GM12865 (cell line): ENCODE results near the gene MGAT1.
A peak's percentile ranks its signal among the peaks of the same experiment; 100 is the strongest.

ENCODE experiments used
- DNase-seq: peaks from one replicate; pipeline ENCODE4 v3.0.0; 2010; ENCODE audit warnings: low read depth
- H3K4me3 ChIP-seq: 2 replicates; pipeline ENCODE4 v1.5.1; 2011; ENCODE audit warnings: mild to moderate bottlenecking, low read depth, low read length, control low read depth
- TF ChIP-seq, protein P1 (sequence below): IDR thresholded peaks from 2 replicates; pipeline ENCODE4 v1.5.1; 2011; ENCODE audit warnings: low read length, control low read depth, low read depth, inconsistent platforms; ENCODE audit not compliant: insufficient read depth; ENCODE audit errors: missing control alignments

The MGAT1 gene

DNA sequence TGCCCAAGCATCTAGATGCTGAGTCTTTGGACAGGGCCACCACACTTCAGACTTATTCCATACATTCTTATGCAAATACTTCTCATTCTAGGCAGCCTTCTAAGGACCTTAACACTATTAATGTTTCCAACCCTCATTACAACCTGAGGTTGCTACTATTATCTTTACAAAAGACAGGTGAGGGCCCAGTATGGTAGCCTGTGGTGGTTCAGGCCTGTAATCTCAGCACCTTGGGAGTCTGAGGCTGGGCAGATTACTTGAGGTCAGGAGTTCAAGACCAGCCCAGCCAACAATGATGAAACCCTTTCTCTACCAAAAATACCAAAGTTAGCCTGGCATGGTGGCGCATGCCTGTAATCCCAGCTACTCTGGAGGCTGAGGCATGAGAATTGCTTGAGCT is 42.3 kb upstream of the MGAT1 start:
- H3K4me3 ChIP-seq = no peak overlapping the region
- TF ChIP-seq, protein P1, sequence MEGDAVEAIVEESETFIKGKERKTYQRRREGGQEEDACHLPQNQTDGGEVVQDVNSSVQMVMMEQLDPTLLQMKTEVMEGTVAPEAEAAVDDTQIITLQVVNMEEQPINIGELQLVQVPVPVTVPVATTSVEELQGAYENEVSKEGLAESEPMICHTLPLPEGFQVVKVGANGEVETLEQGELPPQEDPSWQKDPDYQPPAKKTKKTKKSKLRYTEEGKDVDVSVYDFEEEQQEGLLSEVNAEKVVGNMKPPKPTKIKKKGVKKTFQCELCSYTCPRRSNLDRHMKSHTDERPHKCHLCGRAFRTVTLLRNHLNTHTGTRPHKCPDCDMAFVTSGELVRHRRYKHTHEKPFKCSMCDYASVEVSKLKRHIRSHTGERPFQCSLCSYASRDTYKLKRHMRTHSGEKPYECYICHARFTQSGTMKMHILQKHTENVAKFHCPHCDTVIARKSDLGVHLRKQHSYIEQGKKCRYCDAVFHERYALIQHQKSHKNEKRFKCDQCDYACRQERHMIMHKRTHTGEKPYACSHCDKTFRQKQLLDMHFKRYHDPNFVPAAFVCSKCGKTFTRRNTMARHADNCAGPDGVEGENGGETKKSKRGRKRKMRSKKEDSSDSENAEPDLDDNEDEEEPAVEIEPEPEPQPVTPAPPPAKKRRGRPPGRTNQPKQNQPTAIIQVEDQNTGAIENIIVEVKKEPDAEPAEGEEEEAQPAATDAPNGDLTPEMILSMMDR = no peak
- DNase-seq = no peak

DNA sequence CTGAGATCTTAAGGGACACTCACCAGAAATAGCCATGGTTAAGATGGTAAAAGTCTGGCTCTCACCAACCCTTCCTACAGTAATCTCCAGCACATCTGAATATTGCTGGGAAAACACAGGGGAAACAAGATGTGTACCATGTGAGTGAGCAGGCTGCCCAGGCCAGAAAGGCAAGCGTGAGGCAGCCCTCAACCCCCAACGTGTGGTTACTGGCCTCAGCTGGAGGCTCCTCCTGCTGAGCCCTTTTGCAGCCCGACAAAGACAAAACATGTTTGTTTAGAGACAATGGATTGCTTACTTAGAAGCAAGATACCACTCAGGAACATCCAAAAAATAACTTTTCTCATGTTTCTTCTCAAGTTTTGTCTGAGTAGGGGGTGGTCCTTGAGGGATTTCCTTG is 41.8 kb upstream of the MGAT1 start:
- TF ChIP-seq, protein P1 = no peak
- H3K4me3 ChIP-seq = no peak overlapping the region
- DNase-seq = no peak

DNA sequence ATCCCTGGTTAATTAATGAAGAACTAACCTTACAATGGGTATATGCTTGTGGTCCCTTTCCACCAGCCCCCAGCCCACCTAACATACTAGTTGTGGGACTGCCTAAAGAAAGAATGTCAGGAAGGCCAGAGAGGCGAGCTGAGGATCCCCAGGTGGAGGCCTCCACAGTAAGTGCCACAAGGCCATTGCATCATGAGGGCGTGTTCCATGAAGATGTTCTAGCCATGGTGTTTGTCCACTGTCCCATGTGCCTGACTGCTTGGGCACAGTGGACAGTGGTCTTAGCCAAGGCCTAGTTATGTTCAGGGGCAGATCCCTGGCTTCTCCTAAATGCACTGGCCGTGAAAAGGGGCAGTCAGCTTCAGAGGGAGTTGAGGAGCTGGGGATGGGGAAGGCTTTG is 37.3 kb upstream of the MGAT1 start:
- TF ChIP-seq, protein P1 = no peak
- no peak overlapping the region for H3K4me3 ChIP-seq
- no peak for DNase-seq

DNA sequence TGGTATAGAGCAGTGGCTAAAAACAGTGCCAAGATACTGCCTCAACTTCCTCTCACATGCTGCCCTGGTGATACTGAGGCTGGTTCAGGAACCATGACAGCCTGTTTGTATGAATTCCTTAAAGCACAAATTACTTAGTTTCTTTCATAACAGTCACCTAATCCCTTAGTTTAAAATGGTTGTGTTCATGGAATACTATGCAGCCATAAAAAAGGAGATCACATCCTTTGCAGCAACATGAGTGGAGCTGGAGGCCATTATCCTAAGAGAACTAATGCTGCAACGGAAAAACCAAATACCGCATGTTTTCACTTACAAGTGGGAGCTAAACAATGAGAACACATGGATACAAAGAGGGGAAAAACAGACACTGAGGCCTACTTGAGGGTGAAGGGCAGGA is 36.6 kb upstream of the MGAT1 start:
- TF ChIP-seq, protein P1 = no peak

DNA sequence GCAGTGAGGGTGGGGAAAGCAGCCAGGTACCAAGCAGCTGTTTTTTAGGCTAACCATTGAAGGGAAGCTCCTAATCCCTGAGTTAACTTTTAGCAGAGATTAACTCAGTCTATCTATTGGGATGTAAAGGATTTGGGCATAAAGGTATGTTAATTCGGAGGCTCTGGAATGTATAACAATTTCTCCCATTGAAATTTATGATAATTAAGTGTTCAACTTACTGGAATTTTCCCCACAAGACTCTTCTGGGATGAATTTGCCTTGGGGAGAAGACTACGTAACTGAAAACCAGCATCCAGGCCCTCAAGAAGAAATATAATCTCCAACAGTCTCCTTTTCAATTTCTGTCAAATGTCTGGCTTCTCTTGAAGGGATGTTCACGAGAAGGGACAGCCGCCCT is 34.9 kb upstream of the MGAT1 start:
- TF ChIP-seq, protein P1 = no peak
- DNase-seq = no peak
- no peak overlapping the region for H3K4me3 ChIP-seq

More for the DNA sequence above, 36.6 kb upstream of the MGAT1 start:
- H3K4me3 ChIP-seq = no peak overlapping the region
- DNase-seq = no peak

DNA sequence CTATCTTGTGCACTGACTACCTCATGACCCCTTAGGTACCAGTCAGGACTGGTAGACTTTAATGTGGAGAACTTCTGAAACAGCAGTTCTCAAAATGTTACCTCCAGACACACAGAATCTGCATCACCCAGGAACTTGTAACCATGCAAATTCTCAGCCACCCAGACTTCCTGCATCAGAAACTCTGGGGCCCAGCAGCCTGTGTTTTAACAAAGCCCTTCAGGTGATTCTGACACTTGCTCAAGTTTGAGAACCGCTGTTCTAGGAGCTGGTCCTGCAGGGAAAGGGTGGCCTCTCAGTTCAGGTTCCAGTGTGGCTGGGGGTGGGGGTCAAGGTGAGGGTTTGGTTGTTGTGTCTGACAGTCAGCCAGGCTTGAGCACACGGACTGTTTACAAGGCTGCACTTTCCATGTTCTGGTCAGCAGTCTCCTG is 30.0 kb upstream of the MGAT1 start:
- peak; percentile 86 for DNase-seq
- TF ChIP-seq, protein P1 = no peak
- H3K4me3 ChIP-seq = peak overlapping the region; percentile 63
